ENCODE measurements around the gene CFAP206. TPM values are rescaled to one million over a fixed set of nuclear protein-coding genes. Genes with fewer than 3 reads are reported as not detected.

CFAP206 gene
- total RNA-seq, 1 experiment from 2014 or later = 0.14 TPM

DNA sequence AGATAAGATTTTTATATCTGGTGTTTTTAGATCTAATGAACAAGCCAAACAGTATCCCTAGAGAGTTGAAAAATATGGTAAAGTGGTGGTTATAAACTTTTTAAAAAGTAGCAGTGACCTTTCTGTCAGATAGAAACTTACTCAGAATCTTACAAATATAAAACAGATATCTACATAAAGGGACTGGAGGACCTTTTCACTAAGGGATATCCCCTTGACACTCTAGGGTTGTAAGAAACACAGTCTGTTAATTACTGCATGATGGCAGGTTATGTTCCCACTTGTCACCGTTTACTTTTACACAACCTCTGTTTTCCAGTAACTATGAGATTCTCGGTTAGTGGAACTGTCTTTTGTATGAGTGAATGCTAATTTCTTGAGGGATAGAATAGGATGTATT lies 11.5 kb downstream of the CFAP206 start:
- no peak for DNase-seq
- H3K36me3 Mint-ChIP-seq (ENCODE audit: insufficient read depth, unreplicated experiment) = no peaks in the 10 kb centered on the region
- no peaks in the 10 kb centered on the region for H3K27me3 Mint-ChIP-seq (ENCODE audit: unreplicated experiment)
- TF ChIP-seq, protein P1, sequence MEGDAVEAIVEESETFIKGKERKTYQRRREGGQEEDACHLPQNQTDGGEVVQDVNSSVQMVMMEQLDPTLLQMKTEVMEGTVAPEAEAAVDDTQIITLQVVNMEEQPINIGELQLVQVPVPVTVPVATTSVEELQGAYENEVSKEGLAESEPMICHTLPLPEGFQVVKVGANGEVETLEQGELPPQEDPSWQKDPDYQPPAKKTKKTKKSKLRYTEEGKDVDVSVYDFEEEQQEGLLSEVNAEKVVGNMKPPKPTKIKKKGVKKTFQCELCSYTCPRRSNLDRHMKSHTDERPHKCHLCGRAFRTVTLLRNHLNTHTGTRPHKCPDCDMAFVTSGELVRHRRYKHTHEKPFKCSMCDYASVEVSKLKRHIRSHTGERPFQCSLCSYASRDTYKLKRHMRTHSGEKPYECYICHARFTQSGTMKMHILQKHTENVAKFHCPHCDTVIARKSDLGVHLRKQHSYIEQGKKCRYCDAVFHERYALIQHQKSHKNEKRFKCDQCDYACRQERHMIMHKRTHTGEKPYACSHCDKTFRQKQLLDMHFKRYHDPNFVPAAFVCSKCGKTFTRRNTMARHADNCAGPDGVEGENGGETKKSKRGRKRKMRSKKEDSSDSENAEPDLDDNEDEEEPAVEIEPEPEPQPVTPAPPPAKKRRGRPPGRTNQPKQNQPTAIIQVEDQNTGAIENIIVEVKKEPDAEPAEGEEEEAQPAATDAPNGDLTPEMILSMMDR (IDR thresholded peaks at IDR 0.05; ENCODE audit: unreplicated experiment) = no peak
- H3K27ac Mint-ChIP-seq (ENCODE audit: unreplicated experiment) = no peak overlapping the region
- no peak overlapping the region for H3K4me3 Mint-ChIP-seq (ENCODE audit: low read depth, unreplicated experiment)
- H3K4me1 Mint-ChIP-seq (ENCODE audit: low read depth, unreplicated experiment) = no peaks in the 10 kb centered on the region
- H3K9me3 Mint-ChIP-seq (ENCODE audit: low read depth, unreplicated experiment) = no peaks in the 10 kb centered on the region
- CTCF ChIA-PET = no interaction called here
- BruUV-seq (replicated peaks) = no TSS peak
- intact Hi-C loops (cut with micrococcal nuclease; ENCODE audit: unreplicated experiment) = no loop called here

DNA sequence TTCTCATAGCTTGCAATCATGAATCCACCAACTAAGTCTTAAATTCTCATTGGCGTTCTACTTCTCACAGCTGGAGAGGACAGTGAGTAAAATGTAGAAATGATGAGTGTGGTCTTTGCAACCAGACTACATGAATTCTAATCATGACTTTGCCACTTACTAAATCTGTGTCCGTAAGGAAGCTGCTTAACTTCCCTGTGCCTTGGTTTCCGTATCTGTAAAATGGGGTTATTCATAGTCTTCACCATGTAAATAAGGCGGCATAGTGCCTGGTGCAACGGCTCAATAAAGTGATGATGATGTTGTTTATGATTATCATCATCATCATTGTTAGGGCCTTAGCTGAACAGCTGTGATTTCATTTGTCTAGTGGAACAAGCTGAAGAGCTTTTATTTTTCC lies 12.6 kb downstream of the CFAP206 start:
- H3K36me3 Mint-ChIP-seq (ENCODE audit: insufficient read depth, unreplicated experiment) = no peaks in the 10 kb centered on the region
- H3K4me3 Mint-ChIP-seq (ENCODE audit: low read depth, unreplicated experiment) = no peak overlapping the region
- H3K27ac Mint-ChIP-seq (ENCODE audit: unreplicated experiment) = no peak overlapping the region
- DNase-seq = no peak
- H3K9me3 Mint-ChIP-seq (ENCODE audit: low read depth, unreplicated experiment) = no peaks in the 10 kb centered on the region
- no peaks in the 10 kb centered on the region for H3K27me3 Mint-ChIP-seq (ENCODE audit: unreplicated experiment)
- no TSS peak for BruUV-seq (replicated peaks)
- no peaks in the 10 kb centered on the region for H3K4me1 Mint-ChIP-seq (ENCODE audit: low read depth, unreplicated experiment)
- intact Hi-C loops (cut with micrococcal nuclease; ENCODE audit: unreplicated experiment) = no loop called here
- TF ChIP-seq, protein P1 (IDR thresholded peaks at IDR 0.05; ENCODE audit: unreplicated experiment) = no peak
- CTCF ChIA-PET = no interaction called here

DNA sequence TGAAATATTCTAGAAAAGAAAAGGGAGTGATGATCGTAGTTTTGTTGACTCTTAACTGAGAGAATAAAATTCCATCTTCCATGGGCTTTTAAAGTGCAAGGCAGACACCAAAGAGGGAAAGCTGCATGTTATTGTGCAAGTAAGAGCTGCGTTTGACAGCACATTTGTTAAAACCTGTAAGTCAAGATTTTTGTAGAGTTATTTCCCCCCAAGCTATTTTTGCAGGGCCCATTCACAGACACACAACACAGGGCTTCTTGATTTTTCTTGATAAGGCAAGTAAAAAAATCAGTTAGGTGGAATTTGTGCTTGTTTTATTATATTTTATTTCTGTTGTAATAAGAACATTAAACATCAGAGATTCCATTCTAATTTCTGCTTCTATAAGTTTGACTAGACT lies 13.8 kb downstream of the CFAP206 start:
- TF ChIP-seq, protein P1 (IDR thresholded peaks at IDR 0.05; ENCODE audit: unreplicated experiment) = no peak
- H3K27me3 Mint-ChIP-seq (ENCODE audit: unreplicated experiment) = no peaks in the 10 kb centered on the region
- no peaks in the 10 kb centered on the region for H3K36me3 Mint-ChIP-seq (ENCODE audit: insufficient read depth, unreplicated experiment)
- H3K4me3 Mint-ChIP-seq (ENCODE audit: low read depth, unreplicated experiment) = no peak overlapping the region
- DNase-seq = no peak
- no TSS peak for BruUV-seq (replicated peaks)
- CTCF ChIA-PET = interaction anchor here (0.7 kb wide), 1 partner anchor 13 kb away, joined by 4 read pairs; the partner anchor contains the start of gene CFAP206
- H3K9me3 Mint-ChIP-seq (ENCODE audit: low read depth, unreplicated experiment) = no peaks in the 10 kb centered on the region
- intact Hi-C loops (cut with micrococcal nuclease; ENCODE audit: unreplicated experiment) = no loop called here
- H3K27ac Mint-ChIP-seq (ENCODE audit: unreplicated experiment) = no peak overlapping the region
- no peaks in the 10 kb centered on the region for H3K4me1 Mint-ChIP-seq (ENCODE audit: low read depth, unreplicated experiment)

DNA sequence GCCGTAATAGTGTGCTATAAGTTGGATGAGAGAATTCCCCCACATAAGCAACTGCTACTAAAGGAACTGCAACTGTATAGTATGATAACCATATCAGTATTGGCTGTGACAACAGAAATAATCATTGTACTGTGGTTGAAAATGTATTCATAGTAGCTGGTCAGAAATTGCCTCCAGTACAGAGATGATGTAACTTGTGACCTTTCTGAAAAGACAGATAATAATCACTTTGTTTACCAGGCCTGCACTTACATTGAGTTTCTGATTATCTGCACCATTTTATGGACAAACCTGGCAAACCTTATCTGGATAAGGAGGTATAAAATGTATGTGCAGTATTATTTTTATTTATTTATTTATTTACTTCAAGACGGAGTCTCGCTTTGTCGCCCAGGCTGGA lies 19.0 kb downstream of the CFAP206 start:
- TF ChIP-seq, protein P1 (IDR thresholded peaks at IDR 0.05; ENCODE audit: unreplicated experiment) = no peak
- no peaks in the 10 kb centered on the region for H3K9me3 Mint-ChIP-seq (ENCODE audit: low read depth, unreplicated experiment)
- no peaks in the 10 kb centered on the region for H3K4me1 Mint-ChIP-seq (ENCODE audit: low read depth, unreplicated experiment)
- H3K4me3 Mint-ChIP-seq (ENCODE audit: low read depth, unreplicated experiment) = no peak overlapping the region
- BruUV-seq (replicated peaks) = no TSS peak
- no peak overlapping the region for H3K27ac Mint-ChIP-seq (ENCODE audit: unreplicated experiment)
- DNase-seq = no peak
- intact Hi-C loops (cut with micrococcal nuclease; ENCODE audit: unreplicated experiment) = no loop called here
- no peaks in the 10 kb centered on the region for H3K36me3 Mint-ChIP-seq (ENCODE audit: insufficient read depth, unreplicated experiment)
- no peaks in the 10 kb centered on the region for H3K27me3 Mint-ChIP-seq (ENCODE audit: unreplicated experiment)
- CTCF ChIA-PET = no interaction called here

Measured in Calu3 (cell line).